Measurements from ENCODE around the gene KRTAP1-1. TPM values are rescaled to one million over a fixed set of nuclear protein-coding genes. Genes with fewer than 3 reads are reported as not detected.
"Not testable (repeated sequence)": the region's sequence is repeated elsewhere in the genome, so short reads cannot be mapped to it uniquely, and the experiment has no call there.

Gene KRTAP1-1
- total and polyA plus RNA-seq, 3 donors from 2014 or later: not detected

- 90 to 93% methylated on average over 2 of the region's 2 CpGs for WGBS, 2 donors
- H3K4me1 ChIP-seq: no peaks in the 10 kb centered on the region
- DNase-seq: no peak
- intact Hi-C loops (cut with DNase I; ENCODE audit: low total_unique reads): no loop called here
- no peak overlapping the region for H3K4me3 ChIP-seq
- no peaks in the 10 kb centered on the region for H3K36me3 ChIP-seq (ENCODE audit: low read depth, missing control alignments)
- no peaks in the 10 kb centered on the region for H3K9me3 ChIP-seq
- no peaks in the 10 kb centered on the region for H3K27me3 ChIP-seq
- H3K27ac ChIP-seq: no peak overlapping the region
- TF ChIP-seq CTCF (IDR thresholded peaks at IDR 0.05) (no peak), POLR2A (IDR thresholded peaks at IDR 0.05) (no peak)
Measured at GRCh38 chr17:41037853-41038350, 3.3 kb downstream of the KRTAP1-1 start.

GRCh38 chr17:41034346-41034935, 6.8 kb downstream of the KRTAP1-1 start, which contains the start of gene KRTAP1-3:
TSS of gene KRTAP1-3 (minus strand) at chr17:41034874. CDS start at chr17:41034821, 53 bp downstream.
- WGBS, 2 donors: 77 to 94% methylated on average over 3 to 6 of the region's 10 CpGs
- not testable (repeated sequence) for H3K27me3 ChIP-seq

GRCh38 chr17:41029633-41030245, 11.5 kb downstream of the KRTAP1-1 start, which contains the start of gene KRTAP1-4:
TSS of gene KRTAP1-4 (minus strand) at chr17:41030195. CDS start at chr17:41030078, 117 bp downstream.
- intact Hi-C loops (cut with DNase I; ENCODE audit: low total_unique reads): no loop called here
- no peaks in the 10 kb centered on the region for H3K9me3 ChIP-seq
- no peaks in the 10 kb centered on the region for H3K27me3 ChIP-seq
- no peak for DNase-seq
- no peaks in the 10 kb centered on the region for H3K36me3 ChIP-seq (ENCODE audit: low read depth, missing control alignments)
- WGBS, 2 donors: 85 to 91% methylated on average over 3 to 12 of the region's 12 CpGs
- no peak for TF ChIP-seq CTCF (IDR thresholded peaks at IDR 0.05)
- H3K4me1 ChIP-seq: no peaks in the 10 kb centered on the region
- H3K4me3 ChIP-seq: no peak within 1 kb of the TSS
- H3K27ac ChIP-seq: no peak within 1 kb of the TSS

More at GRCh38 chr17:41034346-41034935, 6.8 kb downstream of the KRTAP1-1 start, which contains the start of gene KRTAP1-3:
- DNase-seq; intact Hi-C loops (cut with DNase I; ENCODE audit: low total_unique reads); H3K4me1 ChIP-seq; H3K4me3 ChIP-seq; H3K27ac ChIP-seq; H3K36me3 ChIP-seq (ENCODE audit: low read depth, missing control alignments); H3K9me3 ChIP-seq: not testable (repeated sequence)

- Histone ChIP-seq H3K4me1 (no peaks in the 10 kb centered on the region), H3K27me3 (no peaks in the 10 kb centered on the region), H3K36me3 (ENCODE audit: low read depth, missing control alignments) (no peaks in the 10 kb centered on the region), H3K9me3 (no peaks in the 10 kb centered on the region), H3K27ac (no peak within 1 kb of the TSS), H3K4me3 (no peak within 1 kb of the TSS)
- TF ChIP-seq CTCF (IDR thresholded peaks at IDR 0.05): no peak
- no peak for TF ChIP-seq POLR2A (IDR thresholded peaks at IDR 0.05)
- 74 to 87% methylated on average over 4 to 9 of the region's 9 CpGs for WGBS, 2 donors
- DNase-seq: no peak
- intact Hi-C loops (cut with DNase I; ENCODE audit: low total_unique reads): no loop called here
Measured at GRCh38 chr17:41026715-41027471, 14.4 kb downstream of the KRTAP1-1 start, which contains the start of gene KRTAP1-5. TSS of gene KRTAP1-5 (minus strand) at chr17:41027208. CDS start at chr17:41027155, 53 bp downstream.

GRCh38 chr17:41024697-41025096, 16.6 kb downstream of the KRTAP1-1 start:
- TF ChIP-seq POLR2A (IDR thresholded peaks at IDR 0.05): no peak
- TF ChIP-seq CTCF (IDR thresholded peaks at IDR 0.05): no peak
- DNase-seq: no peak
- H3K27me3 ChIP-seq: no peaks in the 10 kb centered on the region
- H3K4me3 ChIP-seq: no peak overlapping the region
- intact Hi-C loops (cut with DNase I; ENCODE audit: low total_unique reads): no loop called here
- no peaks in the 10 kb centered on the region for H3K9me3 ChIP-seq
- H3K4me1 ChIP-seq: no peaks in the 10 kb centered on the region
- WGBS, 2 donors: 75 to 87% methylated on average over 3 of the region's 3 CpGs
- H3K27ac ChIP-seq: no peak overlapping the region
- H3K36me3 ChIP-seq (ENCODE audit: low read depth, missing control alignments): no peaks in the 10 kb centered on the region

Data from testis (tissue), 3 donors.